TTC549 (cell line): ENCODE measurements around the gene THAP9.

ENCODE experiments used
- FAIRE-seq: peaks from 2 replicates; lab custom pipeline; 2012; peaks lifted over from hg19 to GRCh38; lab: Jason Lieb, UNC

Gene THAP9

GRCh38 chr4:82968972-82969371 lies 68.4 kb downstream of the THAP9 start:
- FAIRE-seq = no peak

GRCh38 chr4:82969414-82969813 lies 68.9 kb downstream of the THAP9 start:
- FAIRE-seq = no peak
